ENCODE data around the gene C10orf53.

DNA sequence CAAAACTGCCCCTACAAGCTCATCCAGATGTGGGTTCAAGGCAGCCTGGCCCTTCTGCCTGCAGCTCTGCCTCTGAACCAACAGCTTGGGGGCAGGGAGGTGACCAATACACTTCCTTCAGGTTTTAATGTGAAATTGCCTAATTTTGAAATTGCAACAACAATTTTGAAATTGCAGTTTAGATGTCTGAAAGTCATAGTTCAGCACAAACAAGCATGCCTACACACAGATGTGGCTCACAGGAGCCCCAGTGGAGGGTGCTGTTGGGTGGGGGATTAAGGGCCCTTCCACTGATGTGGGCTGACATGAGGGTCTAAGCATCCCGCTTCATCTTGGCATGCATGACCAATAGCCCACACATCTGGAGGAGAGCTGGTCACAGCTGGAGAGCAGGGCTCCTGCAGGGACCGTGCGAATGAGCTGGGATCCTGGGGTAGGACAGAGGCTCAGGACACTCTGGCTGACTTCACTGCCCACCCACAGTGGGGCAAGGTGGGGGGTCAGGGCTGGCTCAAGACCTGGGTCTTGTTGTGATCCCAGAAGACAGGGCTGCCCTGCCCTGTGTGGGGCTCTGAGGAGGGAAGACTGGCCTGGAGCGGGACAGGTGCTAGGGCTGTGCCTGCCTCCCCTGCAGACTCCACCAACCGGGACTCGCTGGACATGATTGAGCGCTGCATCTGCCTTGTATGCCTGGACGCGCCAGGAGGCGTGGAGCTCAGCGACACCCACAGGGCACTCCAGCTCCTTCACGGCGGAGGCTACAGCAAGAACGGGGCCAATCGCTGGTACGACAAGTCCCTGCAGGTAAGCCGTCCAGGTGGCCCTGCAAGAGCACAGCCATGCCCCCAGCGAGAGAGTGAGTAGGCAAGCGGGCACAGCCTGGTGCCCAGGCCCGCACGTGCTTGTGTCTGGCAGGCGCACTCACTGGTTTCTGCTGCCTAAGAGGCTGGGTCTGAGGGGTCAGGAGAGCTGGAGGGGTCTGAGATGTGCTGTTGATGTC is 33.3 kb upstream of the C10orf53 start:
- TF ChIP-seq EZH2phosphoT487 (IDR thresholded peaks at IDR 0.05; ENCODE audit: insufficient read depth, low read depth) (no peak), EZH2 (IDR thresholded peaks at IDR 0.05; ENCODE audit: insufficient read depth, poor library complexity, severe bottlenecking) (no peak)

All from GM23248 (cell line).